ENCODE measurements around the gene SELENOP.

GRCh38 chr5:42779083-42779482 lies 32.6 kb downstream of the SELENOP start:
- no peak for TF ChIP-seq CTCF (IDR thresholded peaks at IDR 0.05; ENCODE audit: extremely low read depth in 1 of 2, insufficient read depth in 1 of 2, low read depth in 1 of 2, low read length in 2 of 2)
- no peak for TF ChIP-seq EZH2 (IDR thresholded peaks at IDR 0.05; ENCODE audit: borderline replicate concordance, low read depth, low read length, severe bottlenecking)
- TF ChIP-seq POLR2AphosphoS5 (IDR thresholded peaks at IDR 0.05; ENCODE audit: insufficient read depth, low read depth, low read length), result no peak

All from endothelial cell of umbilical vein (primary cell).